OCI-LY3 (cell line): ENCODE measurements around the gene ZC3H13.

Experiments
- EZH2phosphoT487 ChIP-seq: fragments of 200-600 bp; shearing (Covaris generic); IDR thresholded peaks from 2 replicates; pipeline ENCODE4 v1.6.1; 2018; ENCODE audit warnings: antibody characterized with exemption, mixed run types, low read depth
- TF ChIP-seq, protein P1 (sequence below): fragments of 200-600, 300-600 bp; sonication (generic); IDR thresholded peaks from 2 replicates; pipeline ENCODE4 v1.5.1; 2014; ENCODE audit warnings: antibody characterized with exemption, low read length, low read depth

- TF ChIP-seq, protein P1, sequence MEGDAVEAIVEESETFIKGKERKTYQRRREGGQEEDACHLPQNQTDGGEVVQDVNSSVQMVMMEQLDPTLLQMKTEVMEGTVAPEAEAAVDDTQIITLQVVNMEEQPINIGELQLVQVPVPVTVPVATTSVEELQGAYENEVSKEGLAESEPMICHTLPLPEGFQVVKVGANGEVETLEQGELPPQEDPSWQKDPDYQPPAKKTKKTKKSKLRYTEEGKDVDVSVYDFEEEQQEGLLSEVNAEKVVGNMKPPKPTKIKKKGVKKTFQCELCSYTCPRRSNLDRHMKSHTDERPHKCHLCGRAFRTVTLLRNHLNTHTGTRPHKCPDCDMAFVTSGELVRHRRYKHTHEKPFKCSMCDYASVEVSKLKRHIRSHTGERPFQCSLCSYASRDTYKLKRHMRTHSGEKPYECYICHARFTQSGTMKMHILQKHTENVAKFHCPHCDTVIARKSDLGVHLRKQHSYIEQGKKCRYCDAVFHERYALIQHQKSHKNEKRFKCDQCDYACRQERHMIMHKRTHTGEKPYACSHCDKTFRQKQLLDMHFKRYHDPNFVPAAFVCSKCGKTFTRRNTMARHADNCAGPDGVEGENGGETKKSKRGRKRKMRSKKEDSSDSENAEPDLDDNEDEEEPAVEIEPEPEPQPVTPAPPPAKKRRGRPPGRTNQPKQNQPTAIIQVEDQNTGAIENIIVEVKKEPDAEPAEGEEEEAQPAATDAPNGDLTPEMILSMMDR: no peak
- TF ChIP-seq EZH2phosphoT487: no peak
Observed at GRCh38 chr13:45907503-45907902, 145.0 kb downstream of the ZC3H13 start.
